NB4 (cell line): ENCODE data around the gene DICER1.
"Not testable (repeated sequence)": the region's sequence is repeated elsewhere in the genome, so short reads cannot be mapped to it uniquely, and the experiment has no call there.

Experiments used
- DNase-seq: peaks from one replicate; pipeline ENCODE4 v3.0.0; 2010; ENCODE audit warnings: low read depth
- H3K4me3 ChIP-seq: one replicate; pipeline ENCODE4 v1.5.1; 2011; ENCODE audit warnings: mild to moderate bottlenecking, low read depth, low read length, moderate library complexity
- MAX ChIP-seq: IDR thresholded peaks from 2 replicates; pipeline ENCODE4 v1.6.1; 2011; ENCODE audit warnings: low read depth, low read length
- MYC ChIP-seq: IDR thresholded peaks from 2 replicates; pipeline ENCODE4 v1.6.1; 2011; ENCODE audit warnings: low read depth, low read length
- POLR2A ChIP-seq: IDR thresholded peaks from 2 replicates; pipeline ENCODE4 v1.6.1; 2011; ENCODE audit warnings: mild to moderate bottlenecking; ENCODE audit not compliant: insufficient read length; ENCODE audit errors: extremely low read depth
- TF ChIP-seq, protein P1 (sequence below): IDR thresholded peaks from one replicate; pipeline ENCODE4 v1.5.1; 2012; ENCODE audit warnings: low read depth, low read length

The DICER1 gene

DNA sequence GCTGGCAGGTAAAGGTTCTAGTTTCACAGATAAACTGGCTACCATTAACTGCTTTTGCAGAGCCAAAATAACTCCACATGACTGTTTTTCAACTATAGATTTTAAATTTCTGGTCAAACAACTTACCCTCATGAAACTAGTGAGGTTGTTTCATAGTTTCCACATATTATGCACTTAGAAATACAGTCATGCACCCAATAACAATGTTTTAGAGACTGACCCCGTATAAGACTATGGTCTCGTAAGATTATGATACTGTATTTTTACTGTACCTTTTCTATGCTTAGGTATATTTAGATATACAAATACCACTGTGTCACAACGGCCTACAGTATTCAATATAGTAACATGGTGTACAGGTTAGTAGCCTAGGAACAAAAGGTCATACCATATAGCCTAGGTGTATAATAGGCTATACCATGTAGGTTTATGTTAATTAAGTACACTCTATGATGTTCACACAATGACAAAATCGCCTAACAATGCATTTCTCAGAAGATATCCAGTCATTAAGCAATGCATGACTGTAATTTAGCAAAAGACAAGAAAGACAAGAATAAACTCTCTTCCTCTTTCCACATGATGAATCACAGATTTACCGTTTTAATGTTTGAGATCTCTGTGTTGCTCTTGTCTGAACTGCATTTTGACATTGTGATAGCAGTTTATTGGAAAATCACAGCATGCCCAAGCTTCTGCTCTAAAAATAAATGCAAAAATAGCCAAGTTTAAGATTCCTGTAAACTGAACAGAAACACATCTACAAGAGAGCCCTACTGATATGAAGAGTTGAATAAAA is 17.1 kb downstream of the DICER1 start:
- no peak for TF ChIP-seq MAX
- TF ChIP-seq POLR2A = no peak
- TF ChIP-seq MYC = no peak
- TF ChIP-seq, protein P1, sequence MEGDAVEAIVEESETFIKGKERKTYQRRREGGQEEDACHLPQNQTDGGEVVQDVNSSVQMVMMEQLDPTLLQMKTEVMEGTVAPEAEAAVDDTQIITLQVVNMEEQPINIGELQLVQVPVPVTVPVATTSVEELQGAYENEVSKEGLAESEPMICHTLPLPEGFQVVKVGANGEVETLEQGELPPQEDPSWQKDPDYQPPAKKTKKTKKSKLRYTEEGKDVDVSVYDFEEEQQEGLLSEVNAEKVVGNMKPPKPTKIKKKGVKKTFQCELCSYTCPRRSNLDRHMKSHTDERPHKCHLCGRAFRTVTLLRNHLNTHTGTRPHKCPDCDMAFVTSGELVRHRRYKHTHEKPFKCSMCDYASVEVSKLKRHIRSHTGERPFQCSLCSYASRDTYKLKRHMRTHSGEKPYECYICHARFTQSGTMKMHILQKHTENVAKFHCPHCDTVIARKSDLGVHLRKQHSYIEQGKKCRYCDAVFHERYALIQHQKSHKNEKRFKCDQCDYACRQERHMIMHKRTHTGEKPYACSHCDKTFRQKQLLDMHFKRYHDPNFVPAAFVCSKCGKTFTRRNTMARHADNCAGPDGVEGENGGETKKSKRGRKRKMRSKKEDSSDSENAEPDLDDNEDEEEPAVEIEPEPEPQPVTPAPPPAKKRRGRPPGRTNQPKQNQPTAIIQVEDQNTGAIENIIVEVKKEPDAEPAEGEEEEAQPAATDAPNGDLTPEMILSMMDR = no peak
- H3K4me3 ChIP-seq = no peak overlapping the region
- peak; percentile 30 for DNase-seq

DNA sequence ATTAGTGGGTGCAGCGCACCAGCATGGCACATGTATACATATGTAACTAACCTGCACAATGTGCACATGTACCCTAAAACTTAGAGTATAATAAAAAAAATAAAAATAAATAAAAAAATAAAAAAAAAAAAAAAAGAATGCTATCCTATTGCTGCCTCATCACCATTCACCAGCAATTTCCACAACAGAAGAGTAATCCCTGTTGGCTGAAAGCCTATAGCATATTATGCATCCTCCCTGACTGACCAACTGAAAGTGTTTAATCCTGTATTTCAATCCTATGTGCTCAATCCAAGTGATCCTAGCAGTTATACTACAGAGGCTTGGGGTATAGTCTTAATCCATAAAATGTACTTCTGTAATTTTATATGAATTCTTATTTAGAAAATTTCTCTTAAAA is 18.5 kb downstream of the DICER1 start:
- TF ChIP-seq MYC (no peak), MAX (no peak), POLR2A (no peak)
- TF ChIP-seq, protein P1 = no peak
- no peak overlapping the region for H3K4me3 ChIP-seq
- no peak for DNase-seq

GRCh38 chr14:95138455-95138854 is 18.9 kb downstream of the DICER1 start:
- not testable (repeated sequence) for H3K4me3 ChIP-seq, DNase-seq

GRCh38 chr14:95137804-95138167 is 19.5 kb downstream of the DICER1 start:
- no peak for DNase-seq

DNA sequence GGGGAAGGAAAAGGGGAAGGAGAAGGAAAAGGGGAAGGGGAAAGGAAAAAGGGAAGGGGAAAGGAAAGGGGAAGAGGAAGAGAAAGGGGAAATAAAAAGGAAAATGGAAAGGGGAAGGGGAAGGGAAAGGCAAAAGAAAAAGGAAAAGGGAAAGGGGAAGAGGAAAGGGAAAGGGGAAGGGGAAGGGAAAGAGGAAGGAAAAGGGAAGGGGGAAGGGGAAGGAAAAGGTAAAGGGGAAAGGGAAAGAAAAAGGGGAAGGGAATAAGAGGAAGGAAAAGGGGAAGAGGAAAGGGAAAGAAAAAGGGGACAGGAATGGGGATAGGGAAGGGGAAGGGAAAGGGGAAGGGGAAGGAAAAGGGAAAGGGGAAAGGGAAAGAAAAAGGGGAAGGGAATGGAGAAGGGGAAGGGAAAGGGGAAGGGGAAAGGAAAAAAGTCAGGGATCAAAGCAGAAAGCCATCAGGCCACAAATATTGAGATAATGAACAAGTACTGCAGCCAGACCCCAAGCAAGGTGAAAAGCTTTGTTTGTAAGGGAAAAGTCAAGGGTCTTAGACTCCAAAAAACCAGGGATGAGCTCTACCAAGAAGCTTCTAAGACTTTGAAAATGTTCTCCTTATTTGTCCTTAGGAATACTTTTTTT is 20.0 kb downstream of the DICER1 start:
- DNase-seq = no peak
- TF ChIP-seq MAX = no peak
- TF ChIP-seq POLR2A = no peak
- TF ChIP-seq MYC = no peak
- TF ChIP-seq, protein P1 = no peak
- H3K4me3 ChIP-seq = no peak overlapping the region

More at GRCh38 chr14:95137804-95138167, 19.5 kb downstream of the DICER1 start:
- H3K4me3 ChIP-seq = no peak overlapping the region
- TF ChIP-seq POLR2A = no peak

DNA sequence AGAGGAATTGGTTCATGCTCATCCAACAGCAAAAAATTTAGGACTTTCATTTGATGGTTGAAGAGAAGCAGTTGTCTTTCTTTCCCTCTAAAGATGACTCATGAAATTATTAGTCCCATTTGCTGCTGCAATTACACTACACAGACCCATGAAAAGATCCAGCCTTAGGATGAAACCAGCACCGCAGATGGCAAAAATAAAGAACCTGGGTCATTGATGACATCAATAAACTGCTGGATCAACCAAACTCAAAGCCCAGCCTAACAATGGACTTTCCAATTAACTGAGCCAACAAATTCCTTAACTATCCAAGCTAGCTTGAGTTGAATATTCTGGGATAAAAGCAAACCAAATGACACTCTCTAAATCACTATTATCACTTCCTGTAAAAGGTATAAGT is 20.7 kb downstream of the DICER1 start:
- no peak overlapping the region for H3K4me3 ChIP-seq
- no peak for DNase-seq
- TF ChIP-seq MYC = no peak

DNA sequence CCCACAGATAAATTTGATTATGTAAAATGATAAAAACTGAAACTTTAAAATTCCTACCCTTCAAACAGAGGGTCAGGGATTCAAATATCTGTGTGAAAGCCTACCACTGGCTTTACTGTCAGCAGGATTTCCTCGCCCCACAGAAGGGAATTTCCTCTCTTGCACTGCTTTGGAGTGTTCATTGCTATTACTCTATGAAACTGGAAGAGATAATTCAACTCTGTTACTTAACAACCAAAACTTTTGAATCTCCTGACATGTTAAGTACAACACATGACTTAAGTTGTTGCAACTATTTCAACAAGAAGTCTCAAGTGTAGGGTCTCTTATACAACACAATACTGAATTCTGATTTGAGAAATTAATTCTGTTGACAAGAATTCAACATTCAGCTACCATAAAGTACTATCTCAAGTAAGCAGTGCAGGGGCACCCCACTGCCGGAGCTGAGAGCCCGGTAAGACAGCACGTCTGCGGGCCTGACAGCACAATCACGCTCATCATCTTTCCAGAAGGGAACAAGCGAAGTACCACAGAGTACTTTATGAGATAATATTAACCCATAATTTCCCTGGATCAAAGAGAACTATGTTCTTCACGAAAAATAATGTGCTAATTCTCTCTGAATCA is 22.9 kb downstream of the DICER1 start:
- TF ChIP-seq MYC (no peak), POLR2A (no peak), MAX (no peak)
- TF ChIP-seq, protein P1 = no peak
- DNase-seq = no peak
- no peak overlapping the region for H3K4me3 ChIP-seq
